Endothelial cell of umbilical vein (primary cell): ENCODE measurements around the gene SH3D19. TPM values are rescaled to one million over a fixed set of nuclear protein-coding genes. Genes with fewer than 3 reads are reported as not detected.

Experiments used
- BruUV-seq: library from RNA; stranded (reverse); fragments of 400-500 nt; replicated peaks from 2 replicates; lab custom pipeline; 2021; lab: Mats Ljungman, UMichigan
- CTCF ChIA-PET: fragments of 300-600, 350-600 bp; sonication (Branson Sonifier 250); formaldehyde crosslinking; loops from one replicate; lab custom pipeline; 2021; ENCODE audit warnings: antibody characterized with exemption, inconsistent platforms; lab: Charles Lee
- POLR2A ChIA-PET: fragments of 300-600, 350-600 bp; sonication (Branson Sonifier 250); formaldehyde crosslinking; loops from one replicate; lab custom pipeline; 2021; ENCODE audit warnings: antibody characterized with exemption, inconsistent platforms; lab: Charles Lee
- DNase-seq: peaks from one replicate; pipeline ENCODE4 v3.0.0-alpha.2; 2011; ENCODE audit warnings: low read depth, low spot score
- FAIRE-seq: peaks from 2 replicates; lab custom pipeline; 2011; peaks lifted over from hg19 to GRCh38; lab: Jason Lieb, UNC
- H2AFZ ChIP-seq: 2 replicates; pipeline ENCODE4 v1.6.0; 2012; ENCODE audit warnings: low read depth, low read length, control low read depth, inconsistent platforms
- H3K27ac ChIP-seq: 2 replicates; pipeline ENCODE4 v1.5.1; 2011; ENCODE audit warnings: low read depth, mild to moderate bottlenecking, control low read depth, low read length, moderate library complexity; ENCODE audit not compliant: insufficient read depth
- H3K27me3 ChIP-seq, 2 experiments: 2 replicates each; pipeline versions ENCODE4 v1.6.0 to v1.6.1; 2011; ENCODE audit warnings: low read length in 2 of 2, mixed read lengths in 1 of 2; ENCODE audit not compliant: control insufficient read depth in 2 of 2, insufficient read depth in 2 of 2
- H3K36me3 ChIP-seq, 2 experiments: 2 replicates in 1 of 2; 3 replicates in 1 of 2; pipeline ENCODE4 v1.5.1; 2011; ENCODE audit warnings: low read length in 2 of 2, mild to moderate bottlenecking in 1 of 2, moderate library complexity in 1 of 2; ENCODE audit not compliant: control insufficient read depth in 2 of 2, insufficient read depth in 2 of 2; ENCODE audit errors: extremely low read depth in 1 of 2
- H3K4me1 ChIP-seq: 3 replicates; pipeline ENCODE4 v1.5.1; 2011; ENCODE audit warnings: mild to moderate bottlenecking, low read length; ENCODE audit not compliant: control insufficient read depth, insufficient read depth; ENCODE audit errors: extremely low read depth
- H3K4me2 ChIP-seq: 2 replicates; pipeline ENCODE4 v1.6.1; 2011; ENCODE audit warnings: low read length, control low read depth, mixed read lengths; ENCODE audit not compliant: insufficient read depth
- H3K4me3 ChIP-seq, 3 experiments: fragments of 200-600 bp in 1 of 3; sonication (generic), shearing (Covaris generic) in 1 of 3; replicated peaks in 1 of 3; 2 replicates each; pipeline ENCODE4 v1.5.1; 2011 to 2016; ENCODE audit warnings: control low read depth in 3 of 3, low read length in 3 of 3, mild to moderate bottlenecking in 2 of 3, inconsistent platforms in 1 of 3, low read depth in 1 of 3, moderate library complexity in 1 of 3; ENCODE audit not compliant: insufficient read depth in 1 of 3
- H3K79me2 ChIP-seq: 2 replicates; pipeline ENCODE4 v1.6.0; 2012; ENCODE audit warnings: low read length, inconsistent platforms; ENCODE audit not compliant: control insufficient read depth, insufficient read depth
- H3K9ac ChIP-seq: replicated peaks from 2 replicates; pipeline ENCODE3; 2011; ENCODE audit warnings: low read length, control low read depth; ENCODE audit not compliant: insufficient read depth; ENCODE audit errors: extremely low read depth
- H3K9me1 ChIP-seq: replicated peaks from 3 replicates; pipeline ENCODE4 v1.6.0; 2011; ENCODE audit warnings: mild to moderate bottlenecking, low read length; ENCODE audit not compliant: control insufficient read depth, insufficient read depth; ENCODE audit errors: extremely low read depth
- H3K9me3 ChIP-seq: replicated peaks from 2 replicates; pipeline ENCODE4 v1.5.1; 2012; ENCODE audit warnings: low read length, inconsistent platforms; ENCODE audit not compliant: control insufficient read depth, insufficient read depth
- H4K20me1 ChIP-seq: replicated peaks from 2 replicates; pipeline ENCODE3; 2011; ENCODE audit warnings: mild to moderate bottlenecking, low read length; ENCODE audit not compliant: control insufficient read depth, insufficient read depth; ENCODE audit errors: extremely low read depth
- EZH2 ChIP-seq: IDR thresholded peaks from 2 replicates; pipeline ENCODE4 v1.6.1; 2012; ENCODE audit warnings: borderline replicate concordance, low read depth, mild to moderate bottlenecking, moderate library complexity, low read length, inconsistent platforms; ENCODE audit not compliant: severe bottlenecking
- FOS ChIP-seq: IDR thresholded peaks from 2 replicates; pipeline ENCODE4 v1.6.1; 2011; ENCODE audit warnings: mild to moderate bottlenecking, low read length, moderate library complexity, borderline replicate concordance; ENCODE audit not compliant: insufficient read depth
- GATA2 ChIP-seq: IDR thresholded peaks from 2 replicates; pipeline ENCODE4 v1.7.0; 2011; ENCODE audit warnings: low read depth, mild to moderate bottlenecking, moderate library complexity, mixed read lengths, low read length; ENCODE audit not compliant: insufficient read length, insufficient read depth
- JUN ChIP-seq: IDR thresholded peaks from 2 replicates; pipeline ENCODE4 v1.6.1; 2011; ENCODE audit warnings: borderline replicate concordance, low read depth; ENCODE audit not compliant: insufficient read length, insufficient read depth
- MAX ChIP-seq: IDR thresholded peaks from 2 replicates; pipeline ENCODE4 v1.6.1; 2011; ENCODE audit not compliant: insufficient read depth, insufficient read length
- MYC ChIP-seq: IDR thresholded peaks from one replicate; pipeline ENCODE4 v1.6.1; 2011; ENCODE audit warnings: mild to moderate bottlenecking, low read depth, low read length
- POLR2A ChIP-seq: IDR thresholded peaks from 2 replicates; pipeline ENCODE4 v1.6.1; 2012; ENCODE audit warnings: low read depth, mild to moderate bottlenecking, control low read depth, low read length
- POLR2AphosphoS5 ChIP-seq: IDR thresholded peaks from 2 replicates; pipeline ENCODE4 v1.6.1; 2012; ENCODE audit warnings: low read depth, mild to moderate bottlenecking, control low read depth, low read length, moderate library complexity; ENCODE audit not compliant: insufficient read depth
- dilution Hi-C: fragments of 300-500 bp; cut with MboI; formaldehyde crosslinking; loops from one replicate; pipeline ENCODE4 v1.15.0; 2019; ENCODE audit warnings: low sequenced_read_pairs; ENCODE audit not compliant: extremely low pct_ligation_motif_present
- intact Hi-C: fragments of 100-400 bp; cut with micrococcal nuclease; formaldehyde crosslinking; loops from one replicate; pipeline ENCODE4 v1.10.0; 2022
- polyA plus RNA-seq, 4 experiments: library from polyadenylated mRNA; depleted of rRNA in 3 of 4; stranded (reverse) in 3 of 4; unstranded in 1 of 4; fragments of >200 nt; gene quantifications; 2 replicates each; pipeline versions ENCODE4 v1.2.1 to v1.2.3, GENCODE V29; 2011 to 2012; ENCODE audit warnings: missing spikeins in 1 of 4
- total RNA-seq: library from RNA; stranded (reverse); gene quantifications from 2 replicates; pipeline ENCODE4 v1.2.3, GENCODE V29; 2021
- TF ChIP-seq, protein P1 (sequence below), 2 donors: IDR thresholded peaks; 1 replicate in 1 of 2; 2 replicates in 1 of 2; pipeline ENCODE4 v1.5.1; 2011; ENCODE audit warnings: low read length in 2 of 2, mild to moderate bottlenecking in 2 of 2, moderate library complexity in 2 of 2, control low read depth in 1 of 2, inconsistent platforms in 1 of 2, low read depth in 1 of 2; ENCODE audit not compliant: insufficient read depth in 1 of 2; ENCODE audit errors: extremely low read depth in 1 of 2

The SH3D19 gene
- total and polyA plus RNA-seq, 2 donors (not counting 3 experiments of a cell fraction or from before 2014, with no cell fraction given) = 37.5 to 92.8 TPM

GRCh38 chr4:151259752-151260151 is 65.7 kb downstream of the SH3D19 start:
- POLR2A ChIA-PET = no interaction called here
- H3K27me3 ChIP-seq = no peaks in the 10 kb centered on the region
- FAIRE-seq = no peak
- no peaks in the 10 kb centered on the region for H3K9me3 ChIP-seq
- no peak overlapping the region for H2AFZ ChIP-seq
- DNase-seq = no peak
- H3K36me3 ChIP-seq = no peaks in the 10 kb centered on the region
- CTCF ChIA-PET = no interaction called here
- no TSS peak for BruUV-seq
- no peaks in the 10 kb centered on the region for H4K20me1 ChIP-seq
- H3K4me3 ChIP-seq = no peak overlapping the region
- peaks cover 5% of the 10 kb centered on the region for H3K79me2 ChIP-seq
- H3K4me2 ChIP-seq = no peak overlapping the region
- H3K9ac ChIP-seq = no peak overlapping the region
- H3K4me1 ChIP-seq = no peaks in the 10 kb centered on the region
- intact Hi-C loops (no loop called here), dilution Hi-C loops (no loop called here)
- H3K27ac ChIP-seq = no peak overlapping the region
- TF ChIP-seq POLR2A (no peak), MAX (no peak), GATA2 (no peak), EZH2 (no peak), FOS (no peak), POLR2AphosphoS5 (no peak), MYC (no peak), JUN (no peak)
- TF ChIP-seq, protein P1, sequence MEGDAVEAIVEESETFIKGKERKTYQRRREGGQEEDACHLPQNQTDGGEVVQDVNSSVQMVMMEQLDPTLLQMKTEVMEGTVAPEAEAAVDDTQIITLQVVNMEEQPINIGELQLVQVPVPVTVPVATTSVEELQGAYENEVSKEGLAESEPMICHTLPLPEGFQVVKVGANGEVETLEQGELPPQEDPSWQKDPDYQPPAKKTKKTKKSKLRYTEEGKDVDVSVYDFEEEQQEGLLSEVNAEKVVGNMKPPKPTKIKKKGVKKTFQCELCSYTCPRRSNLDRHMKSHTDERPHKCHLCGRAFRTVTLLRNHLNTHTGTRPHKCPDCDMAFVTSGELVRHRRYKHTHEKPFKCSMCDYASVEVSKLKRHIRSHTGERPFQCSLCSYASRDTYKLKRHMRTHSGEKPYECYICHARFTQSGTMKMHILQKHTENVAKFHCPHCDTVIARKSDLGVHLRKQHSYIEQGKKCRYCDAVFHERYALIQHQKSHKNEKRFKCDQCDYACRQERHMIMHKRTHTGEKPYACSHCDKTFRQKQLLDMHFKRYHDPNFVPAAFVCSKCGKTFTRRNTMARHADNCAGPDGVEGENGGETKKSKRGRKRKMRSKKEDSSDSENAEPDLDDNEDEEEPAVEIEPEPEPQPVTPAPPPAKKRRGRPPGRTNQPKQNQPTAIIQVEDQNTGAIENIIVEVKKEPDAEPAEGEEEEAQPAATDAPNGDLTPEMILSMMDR (IDR thresholded peaks at IDR 0.05; ENCODE audit: extremely low read depth in 1 of 2, insufficient read depth in 1 of 2, low read depth in 1 of 2, low read length in 2 of 2) = no peak
- H3K9me1 ChIP-seq = no peaks in the 10 kb centered on the region
